Measurements from ENCODE around the gene RAP1GAP2.

- TF ChIP-seq EP300 (IDR thresholded peaks at IDR 0.05) (no peak), POLR2AphosphoS5 (IDR thresholded peaks at IDR 0.05) (no peak), POLR2A (IDR thresholded peaks at IDR 0.05) (no peak)
- TF ChIP-seq, protein P1, sequence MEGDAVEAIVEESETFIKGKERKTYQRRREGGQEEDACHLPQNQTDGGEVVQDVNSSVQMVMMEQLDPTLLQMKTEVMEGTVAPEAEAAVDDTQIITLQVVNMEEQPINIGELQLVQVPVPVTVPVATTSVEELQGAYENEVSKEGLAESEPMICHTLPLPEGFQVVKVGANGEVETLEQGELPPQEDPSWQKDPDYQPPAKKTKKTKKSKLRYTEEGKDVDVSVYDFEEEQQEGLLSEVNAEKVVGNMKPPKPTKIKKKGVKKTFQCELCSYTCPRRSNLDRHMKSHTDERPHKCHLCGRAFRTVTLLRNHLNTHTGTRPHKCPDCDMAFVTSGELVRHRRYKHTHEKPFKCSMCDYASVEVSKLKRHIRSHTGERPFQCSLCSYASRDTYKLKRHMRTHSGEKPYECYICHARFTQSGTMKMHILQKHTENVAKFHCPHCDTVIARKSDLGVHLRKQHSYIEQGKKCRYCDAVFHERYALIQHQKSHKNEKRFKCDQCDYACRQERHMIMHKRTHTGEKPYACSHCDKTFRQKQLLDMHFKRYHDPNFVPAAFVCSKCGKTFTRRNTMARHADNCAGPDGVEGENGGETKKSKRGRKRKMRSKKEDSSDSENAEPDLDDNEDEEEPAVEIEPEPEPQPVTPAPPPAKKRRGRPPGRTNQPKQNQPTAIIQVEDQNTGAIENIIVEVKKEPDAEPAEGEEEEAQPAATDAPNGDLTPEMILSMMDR (IDR thresholded peaks at IDR 0.05), result no peak
These were observed 89.5 kb downstream of the RAP1GAP2 start for GRCh38 chr17:2885733-2886132.
